ENCODE data around the gene PIK3CG. TPM values are rescaled to one million over a fixed set of nuclear protein-coding genes. Genes with fewer than 3 reads are reported as not detected.
"Not testable (repeated sequence)": the region's sequence is repeated elsewhere in the genome, so short reads cannot be mapped to it uniquely, and the experiment has no call there.

The PIK3CG gene
- total and polyA plus RNA-seq, 2 donors = 2.2 to 22.4 TPM

GRCh38 chr7:106914018-106914607, 49.0 kb downstream of the PIK3CG start:
- 99% methylated on average over 3 of the region's 3 CpGs for WGBS
- Histone ChIP-seq H3K27me3 (ENCODE audit: control insufficient read depth in 2 of 2, insufficient read depth in 1 of 2, low read length in 1 of 2) (no peaks in the 10 kb centered on the region), H3K4me1 (ENCODE audit: control insufficient read depth in 2 of 2, insufficient read depth in 2 of 2, low read length in 2 of 2) (no peaks in the 10 kb centered on the region), H3K36me3 (ENCODE audit: control insufficient read depth in 2 of 2, insufficient read depth in 2 of 2, low read length in 1 of 2) (peaks cover 0 to 5% of the 10 kb centered on the region in 2 donors), H3K27ac (ENCODE audit: low read depth in 1 of 2, low read length in 1 of 2) (no peak overlapping the region), H3K4me3 (ENCODE audit: low read length in 2 of 2) (no peak overlapping the region), H3K9me3 (ENCODE audit: control insufficient read depth in 2 of 2, insufficient read depth in 1 of 2, low read length in 1 of 2) (no peaks in the 10 kb centered on the region)
- DNase-seq (ENCODE audit: low read depth in 6 of 9, low spot score in 9 of 9) = no peak

- Histone ChIP-seq H3K4me1 (ENCODE audit: control insufficient read depth in 2 of 2, insufficient read depth in 2 of 2, low read length in 2 of 2) (no peaks in the 10 kb centered on the region), H3K9me3 (ENCODE audit: control insufficient read depth in 2 of 2, insufficient read depth in 1 of 2, low read length in 1 of 2) (no peaks in the 10 kb centered on the region), H3K36me3 (ENCODE audit: control insufficient read depth in 2 of 2, insufficient read depth in 2 of 2, low read length in 1 of 2) (no peaks in the 10 kb centered on the region), H3K27me3 (ENCODE audit: control insufficient read depth in 2 of 2, insufficient read depth in 1 of 2, low read length in 1 of 2) (no peaks in the 10 kb centered on the region), H3K27ac (ENCODE audit: low read depth in 1 of 2, low read length in 1 of 2) (no peak overlapping the region), H3K4me3 (ENCODE audit: low read length in 2 of 2) (no peak overlapping the region)
- 74% methylated on average over 2 of the region's 2 CpGs for WGBS
- DNase-seq (ENCODE audit: low read depth in 6 of 9, low spot score in 9 of 9) = no peak
Observed at GRCh38 chr7:106915407-106915806, 50.3 kb downstream of the PIK3CG start.

GRCh38 chr7:106915873-106916272, 50.8 kb downstream of the PIK3CG start:
- 95% methylated on average over 4 of the region's 4 CpGs for WGBS
- Histone ChIP-seq H3K4me3 (ENCODE audit: low read length in 2 of 2) (no peak overlapping the region), H3K9me3 (ENCODE audit: control insufficient read depth in 2 of 2, insufficient read depth in 1 of 2, low read length in 1 of 2) (no peaks in the 10 kb centered on the region)

GRCh38 chr7:106916679-106917078, 51.6 kb downstream of the PIK3CG start:
- H3K27me3 ChIP-seq (ENCODE audit: control insufficient read depth in 2 of 2, insufficient read depth in 1 of 2, low read length in 1 of 2) = no peaks in the 10 kb centered on the region
- DNase-seq (ENCODE audit: low read depth in 6 of 9, low spot score in 9 of 9) = no peak
- H3K27ac ChIP-seq (ENCODE audit: low read depth in 1 of 2, low read length in 1 of 2) = no peak overlapping the region
- no peaks in the 10 kb centered on the region for H3K4me1 ChIP-seq (ENCODE audit: control insufficient read depth in 2 of 2, insufficient read depth in 2 of 2, low read length in 2 of 2)
- H3K4me3 ChIP-seq (ENCODE audit: low read length in 2 of 2) = no peak overlapping the region
- WGBS = 91% methylated on average over 1 of the region's 1 CpG
- H3K36me3 ChIP-seq (ENCODE audit: control insufficient read depth in 2 of 2, insufficient read depth in 2 of 2, low read length in 1 of 2) = no peaks in the 10 kb centered on the region
- no peaks in the 10 kb centered on the region for H3K9me3 ChIP-seq (ENCODE audit: control insufficient read depth in 2 of 2, insufficient read depth in 1 of 2, low read length in 1 of 2)

More at GRCh38 chr7:106915873-106916272, 50.8 kb downstream of the PIK3CG start:
- no peaks in the 10 kb centered on the region for H3K27me3 ChIP-seq (ENCODE audit: control insufficient read depth in 2 of 2, insufficient read depth in 1 of 2, low read length in 1 of 2)
- H3K4me1 ChIP-seq (ENCODE audit: control insufficient read depth in 2 of 2, insufficient read depth in 2 of 2, low read length in 2 of 2) = no peaks in the 10 kb centered on the region
- no peak overlapping the region for H3K27ac ChIP-seq (ENCODE audit: low read depth in 1 of 2, low read length in 1 of 2)
- DNase-seq (ENCODE audit: low read depth in 6 of 9, low spot score in 9 of 9) = no peak
- H3K36me3 ChIP-seq (ENCODE audit: control insufficient read depth in 2 of 2, insufficient read depth in 2 of 2, low read length in 1 of 2) = no peaks in the 10 kb centered on the region

GRCh38 chr7:106918991-106919390, 53.9 kb downstream of the PIK3CG start:
- no peaks in the 10 kb centered on the region for H3K27me3 ChIP-seq (ENCODE audit: control insufficient read depth in 2 of 2, insufficient read depth in 1 of 2, low read length in 1 of 2)
- no peaks in the 10 kb centered on the region for H3K9me3 ChIP-seq (ENCODE audit: control insufficient read depth in 2 of 2, insufficient read depth in 1 of 2, low read length in 1 of 2)
- DNase-seq (ENCODE audit: low read depth in 6 of 9, low spot score in 9 of 9) = no peak
- H3K4me3 ChIP-seq (ENCODE audit: low read length in 2 of 2) = no peak overlapping the region
- 94% methylated on average over 3 of the region's 3 CpGs for WGBS
- no peaks in the 10 kb centered on the region for H3K36me3 ChIP-seq (ENCODE audit: control insufficient read depth in 2 of 2, insufficient read depth in 2 of 2, low read length in 1 of 2)
- no peak overlapping the region for H3K27ac ChIP-seq (ENCODE audit: low read depth in 1 of 2, low read length in 1 of 2)
- H3K4me1 ChIP-seq (ENCODE audit: control insufficient read depth in 2 of 2, insufficient read depth in 2 of 2, low read length in 2 of 2) = no peaks in the 10 kb centered on the region

GRCh38 chr7:106924468-106924867, 59.4 kb downstream of the PIK3CG start:
- H3K27me3 ChIP-seq (ENCODE audit: control insufficient read depth in 2 of 2, insufficient read depth in 1 of 2, low read length in 1 of 2); H3K36me3 ChIP-seq (ENCODE audit: control insufficient read depth in 2 of 2, insufficient read depth in 2 of 2, low read length in 1 of 2); H3K27ac ChIP-seq (ENCODE audit: low read depth in 1 of 2, low read length in 1 of 2); H3K4me1 ChIP-seq (ENCODE audit: control insufficient read depth in 2 of 2, insufficient read depth in 2 of 2, low read length in 2 of 2); DNase-seq (ENCODE audit: low read depth in 6 of 9, low spot score in 9 of 9); H3K4me3 ChIP-seq (ENCODE audit: low read length in 2 of 2); H3K9me3 ChIP-seq (ENCODE audit: control insufficient read depth in 2 of 2, insufficient read depth in 1 of 2, low read length in 1 of 2): not testable (repeated sequence)
- 84% methylated on average over 2 of the region's 2 CpGs for WGBS

GRCh38 chr7:106926892-106927291, 61.8 kb downstream of the PIK3CG start:
- H3K27me3 ChIP-seq (ENCODE audit: control insufficient read depth in 2 of 2, insufficient read depth in 1 of 2, low read length in 1 of 2) = no peaks in the 10 kb centered on the region
- no peaks in the 10 kb centered on the region for H3K36me3 ChIP-seq (ENCODE audit: control insufficient read depth in 2 of 2, insufficient read depth in 2 of 2, low read length in 1 of 2)
- DNase-seq (ENCODE audit: low read depth in 6 of 9, low spot score in 9 of 9) = no peak
- H3K9me3 ChIP-seq (ENCODE audit: control insufficient read depth in 2 of 2, insufficient read depth in 1 of 2, low read length in 1 of 2) = no peaks in the 10 kb centered on the region
- 97% methylated on average over 4 of the region's 4 CpGs for WGBS
- H3K4me1 ChIP-seq (ENCODE audit: control insufficient read depth in 2 of 2, insufficient read depth in 2 of 2, low read length in 2 of 2) = no peaks in the 10 kb centered on the region
- no peak overlapping the region for H3K4me3 ChIP-seq (ENCODE audit: low read length in 2 of 2)
- no peak overlapping the region for H3K27ac ChIP-seq (ENCODE audit: low read depth in 1 of 2, low read length in 1 of 2)

- 69% methylated on average over 2 of the region's 2 CpGs for WGBS
- no peak overlapping the region for H3K4me3 ChIP-seq (ENCODE audit: low read length in 2 of 2)
- H3K27ac ChIP-seq (ENCODE audit: low read depth in 1 of 2, low read length in 1 of 2) = no peak overlapping the region
- no peaks in the 10 kb centered on the region for H3K9me3 ChIP-seq (ENCODE audit: control insufficient read depth in 2 of 2, insufficient read depth in 1 of 2, low read length in 1 of 2)
- no peaks in the 10 kb centered on the region for H3K27me3 ChIP-seq (ENCODE audit: control insufficient read depth in 2 of 2, insufficient read depth in 1 of 2, low read length in 1 of 2)
- no peaks in the 10 kb centered on the region for H3K4me1 ChIP-seq (ENCODE audit: control insufficient read depth in 2 of 2, insufficient read depth in 2 of 2, low read length in 2 of 2)
- DNase-seq (ENCODE audit: low read depth in 6 of 9, low spot score in 9 of 9) = no peak
- H3K36me3 ChIP-seq (ENCODE audit: control insufficient read depth in 2 of 2, insufficient read depth in 2 of 2, low read length in 1 of 2) = no peaks in the 10 kb centered on the region
Observed at GRCh38 chr7:106927536-106927935, 62.5 kb downstream of the PIK3CG start.

- not testable (repeated sequence) for H3K27me3 ChIP-seq (ENCODE audit: control insufficient read depth in 2 of 2, insufficient read depth in 1 of 2, low read length in 1 of 2)
- WGBS = 80% methylated on average over 2 of the region's 2 CpGs
Observed at GRCh38 chr7:106929616-106930015, 64.5 kb downstream of the PIK3CG start.

GRCh38 chr7:106936236-106936635, 71.2 kb downstream of the PIK3CG start:
- H3K9me3 ChIP-seq (ENCODE audit: control insufficient read depth in 2 of 2, insufficient read depth in 1 of 2, low read length in 1 of 2) = no peaks in the 10 kb centered on the region
- no peaks in the 10 kb centered on the region for H3K27me3 ChIP-seq (ENCODE audit: control insufficient read depth in 2 of 2, insufficient read depth in 1 of 2, low read length in 1 of 2)
- no peak overlapping the region for H3K4me3 ChIP-seq (ENCODE audit: low read length in 2 of 2)
- DNase-seq (ENCODE audit: low read depth in 6 of 9, low spot score in 9 of 9) = no peak
- H3K27ac ChIP-seq (ENCODE audit: low read depth in 1 of 2, low read length in 1 of 2) = no peak overlapping the region
- no peaks in the 10 kb centered on the region for H3K4me1 ChIP-seq (ENCODE audit: control insufficient read depth in 2 of 2, insufficient read depth in 2 of 2, low read length in 2 of 2)
- 97% methylated on average over 6 of the region's 6 CpGs for WGBS
- no peaks in the 10 kb centered on the region for H3K36me3 ChIP-seq (ENCODE audit: control insufficient read depth in 2 of 2, insufficient read depth in 2 of 2, low read length in 1 of 2)

More at GRCh38 chr7:106929616-106930015, 64.5 kb downstream of the PIK3CG start:
- not testable (repeated sequence) for H3K27ac ChIP-seq (ENCODE audit: low read depth in 1 of 2, low read length in 1 of 2); H3K9me3 ChIP-seq (ENCODE audit: control insufficient read depth in 2 of 2, insufficient read depth in 1 of 2, low read length in 1 of 2); H3K4me3 ChIP-seq (ENCODE audit: low read length in 2 of 2); H3K36me3 ChIP-seq (ENCODE audit: control insufficient read depth in 2 of 2, insufficient read depth in 2 of 2, low read length in 1 of 2); H3K4me1 ChIP-seq (ENCODE audit: control insufficient read depth in 2 of 2, insufficient read depth in 2 of 2, low read length in 2 of 2); DNase-seq (ENCODE audit: low read depth in 6 of 9, low spot score in 9 of 9)

Data from thymus (tissue), 11 donors.